ENCODE measurements around the gene OR4D6. TPM values are rescaled to one million over a fixed set of nuclear protein-coding genes. Genes with fewer than 3 reads are reported as not detected.

OR4D6 gene
- total RNA-seq, 1 donor from 2014 or later: not detected

GRCh38 chr11:59416613-59417012, 40.1 kb upstream of the OR4D6 start:
- H3K27ac ChIP-seq (ENCODE audit: low read depth, low read length): no peak overlapping the region
- H3K4me3 ChIP-seq (ENCODE audit: insufficient read depth, low read depth, low read length): no peak overlapping the region
- no peaks in the 10 kb centered on the region for H3K27me3 Mint-ChIP-seq (ENCODE audit: low read depth, unreplicated experiment)
- H3K27me3 ChIP-seq (ENCODE audit: insufficient read depth, low read length): no peaks in the 10 kb centered on the region
- H3K4me2 ChIP-seq (ENCODE audit: low read length): no peak overlapping the region
- TF ChIP-seq, protein P1, sequence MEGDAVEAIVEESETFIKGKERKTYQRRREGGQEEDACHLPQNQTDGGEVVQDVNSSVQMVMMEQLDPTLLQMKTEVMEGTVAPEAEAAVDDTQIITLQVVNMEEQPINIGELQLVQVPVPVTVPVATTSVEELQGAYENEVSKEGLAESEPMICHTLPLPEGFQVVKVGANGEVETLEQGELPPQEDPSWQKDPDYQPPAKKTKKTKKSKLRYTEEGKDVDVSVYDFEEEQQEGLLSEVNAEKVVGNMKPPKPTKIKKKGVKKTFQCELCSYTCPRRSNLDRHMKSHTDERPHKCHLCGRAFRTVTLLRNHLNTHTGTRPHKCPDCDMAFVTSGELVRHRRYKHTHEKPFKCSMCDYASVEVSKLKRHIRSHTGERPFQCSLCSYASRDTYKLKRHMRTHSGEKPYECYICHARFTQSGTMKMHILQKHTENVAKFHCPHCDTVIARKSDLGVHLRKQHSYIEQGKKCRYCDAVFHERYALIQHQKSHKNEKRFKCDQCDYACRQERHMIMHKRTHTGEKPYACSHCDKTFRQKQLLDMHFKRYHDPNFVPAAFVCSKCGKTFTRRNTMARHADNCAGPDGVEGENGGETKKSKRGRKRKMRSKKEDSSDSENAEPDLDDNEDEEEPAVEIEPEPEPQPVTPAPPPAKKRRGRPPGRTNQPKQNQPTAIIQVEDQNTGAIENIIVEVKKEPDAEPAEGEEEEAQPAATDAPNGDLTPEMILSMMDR (IDR thresholded peaks at IDR 0.05; ENCODE audit: insufficient read depth, low read depth, low read length): no peak
- no peak for TF ChIP-seq EZH2 (IDR thresholded peaks at IDR 0.05; ENCODE audit: insufficient read depth, low read length)
- no peaks in the 10 kb centered on the region for H3K9me3 Mint-ChIP-seq (ENCODE audit: unreplicated experiment)
- no peak overlapping the region for H3K27ac Mint-ChIP-seq (ENCODE audit: unreplicated experiment)
- H3K4me1 ChIP-seq (ENCODE audit: insufficient read depth, low read length): no peaks in the 10 kb centered on the region
- no peaks in the 10 kb centered on the region for H3K4me1 Mint-ChIP-seq (ENCODE audit: low read depth, unreplicated experiment)
- no peaks in the 10 kb centered on the region for H4K20me1 ChIP-seq (ENCODE audit: insufficient read depth, low read length)
- no peaks in the 10 kb centered on the region for H3K36me3 Mint-ChIP-seq (ENCODE audit: low read depth, unreplicated experiment)
- H3K36me3 ChIP-seq (ENCODE audit: insufficient read depth, low read length): no peaks in the 10 kb centered on the region
- H3K9ac ChIP-seq (ENCODE audit: low read length): no peak overlapping the region
- no peaks in the 10 kb centered on the region for H3K79me2 ChIP-seq (ENCODE audit: insufficient read depth, low read length)
- no peak overlapping the region for H2AFZ ChIP-seq (ENCODE audit: low read depth, low read length)
- H3K4me3 Mint-ChIP-seq (ENCODE audit: unreplicated experiment): no peak overlapping the region
- H3K9me3 ChIP-seq (ENCODE audit: insufficient read depth, low read depth, low read length): no peaks in the 10 kb centered on the region
- DNase-seq (ENCODE audit: low read depth) (no peak), FAIRE-seq (no peak)

- no peaks in the 10 kb centered on the region for H3K27me3 ChIP-seq (ENCODE audit: insufficient read depth, low read length)
- Mint-ChIP-seq H3K27ac (ENCODE audit: unreplicated experiment) (no peak overlapping the region), H3K36me3 (ENCODE audit: low read depth, unreplicated experiment) (no peaks in the 10 kb centered on the region), H3K9me3 (ENCODE audit: unreplicated experiment) (no peaks in the 10 kb centered on the region), H3K27me3 (ENCODE audit: low read depth, unreplicated experiment) (no peaks in the 10 kb centered on the region), H3K4me1 (ENCODE audit: low read depth, unreplicated experiment) (no peaks in the 10 kb centered on the region), H3K4me3 (ENCODE audit: unreplicated experiment) (no peak overlapping the region)
- H4K20me1 ChIP-seq (ENCODE audit: insufficient read depth, low read length): no peaks in the 10 kb centered on the region
- H3K4me1 ChIP-seq (ENCODE audit: insufficient read depth, low read length): no peaks in the 10 kb centered on the region
- H3K4me3 ChIP-seq (ENCODE audit: insufficient read depth, low read depth, low read length): no peak overlapping the region
- no peak overlapping the region for H3K27ac ChIP-seq (ENCODE audit: low read depth, low read length)
- FAIRE-seq: no peak
- no peak overlapping the region for H2AFZ ChIP-seq (ENCODE audit: low read depth, low read length)
- TF ChIP-seq, protein P1 (IDR thresholded peaks at IDR 0.05; ENCODE audit: insufficient read depth, low read depth, low read length): no peak
- no peak for TF ChIP-seq EZH2 (IDR thresholded peaks at IDR 0.05; ENCODE audit: insufficient read depth, low read length)
- no peaks in the 10 kb centered on the region for H3K36me3 ChIP-seq (ENCODE audit: insufficient read depth, low read length)
- H3K79me2 ChIP-seq (ENCODE audit: insufficient read depth, low read length): no peaks in the 10 kb centered on the region
- H3K9ac ChIP-seq (ENCODE audit: low read length): no peak overlapping the region
- no peak overlapping the region for H3K4me2 ChIP-seq (ENCODE audit: low read length)
- H3K9me3 ChIP-seq (ENCODE audit: insufficient read depth, low read depth, low read length): no peaks in the 10 kb centered on the region
- no peak for DNase-seq (ENCODE audit: low read depth)
Measured at GRCh38 chr11:59417023-59417422, 39.7 kb upstream of the OR4D6 start.

DNA sequence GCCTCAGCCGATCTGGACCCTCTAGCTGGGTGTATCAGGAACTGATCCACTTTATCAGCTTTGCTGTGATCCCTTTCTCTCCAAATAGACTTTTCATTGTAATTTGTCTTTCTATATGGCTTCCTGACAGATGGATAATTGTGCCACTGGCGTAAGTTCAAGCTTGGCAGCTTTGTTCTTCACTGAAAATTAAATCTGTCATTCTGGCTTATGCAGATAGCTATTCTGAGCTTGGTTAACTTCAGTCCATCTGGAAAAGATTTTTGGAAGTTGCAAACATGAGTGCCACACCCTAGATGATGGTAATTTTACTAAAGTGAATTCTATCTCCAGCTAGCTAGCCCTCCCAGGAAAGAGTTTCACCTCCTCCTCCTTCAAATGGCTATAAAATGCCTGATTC, 38.6 kb upstream of the OR4D6 start:
- Mint-ChIP-seq H3K27ac (ENCODE audit: unreplicated experiment) (no peak overlapping the region), H3K4me1 (ENCODE audit: low read depth, unreplicated experiment) (no peaks in the 10 kb centered on the region), H3K9me3 (ENCODE audit: unreplicated experiment) (no peaks in the 10 kb centered on the region), H3K27me3 (ENCODE audit: low read depth, unreplicated experiment) (no peaks in the 10 kb centered on the region), H3K36me3 (ENCODE audit: low read depth, unreplicated experiment) (no peaks in the 10 kb centered on the region), H3K4me3 (ENCODE audit: unreplicated experiment) (no peak overlapping the region)
- no peaks in the 10 kb centered on the region for H3K4me1 ChIP-seq (ENCODE audit: insufficient read depth, low read length)
- H3K27me3 ChIP-seq (ENCODE audit: insufficient read depth, low read length): no peaks in the 10 kb centered on the region
- H3K9me3 ChIP-seq (ENCODE audit: insufficient read depth, low read depth, low read length): no peaks in the 10 kb centered on the region
- no peak overlapping the region for H2AFZ ChIP-seq (ENCODE audit: low read depth, low read length)
- DNase-seq (ENCODE audit: low read depth) (no peak), FAIRE-seq (no peak)
- H3K4me3 ChIP-seq (ENCODE audit: insufficient read depth, low read depth, low read length): no peak overlapping the region
- no peaks in the 10 kb centered on the region for H3K79me2 ChIP-seq (ENCODE audit: insufficient read depth, low read length)
- H3K27ac ChIP-seq (ENCODE audit: low read depth, low read length): no peak overlapping the region
- H4K20me1 ChIP-seq (ENCODE audit: insufficient read depth, low read length): no peaks in the 10 kb centered on the region
- no peak overlapping the region for H3K9ac ChIP-seq (ENCODE audit: low read length)
- TF ChIP-seq, protein P1 (IDR thresholded peaks at IDR 0.05; ENCODE audit: insufficient read depth, low read depth, low read length): no peak
- no peak for TF ChIP-seq EZH2 (IDR thresholded peaks at IDR 0.05; ENCODE audit: insufficient read depth, low read length)
- no peaks in the 10 kb centered on the region for H3K36me3 ChIP-seq (ENCODE audit: insufficient read depth, low read length)
- H3K4me2 ChIP-seq (ENCODE audit: low read length): no peak overlapping the region
